ENCODE data around the gene MAPT. TPM values are rescaled to one million over a fixed set of nuclear protein-coding genes. Genes with fewer than 3 reads are reported as not detected.

MAPT gene
- polyA plus RNA-seq, 1 experiment = 0.16 TPM

DNA sequence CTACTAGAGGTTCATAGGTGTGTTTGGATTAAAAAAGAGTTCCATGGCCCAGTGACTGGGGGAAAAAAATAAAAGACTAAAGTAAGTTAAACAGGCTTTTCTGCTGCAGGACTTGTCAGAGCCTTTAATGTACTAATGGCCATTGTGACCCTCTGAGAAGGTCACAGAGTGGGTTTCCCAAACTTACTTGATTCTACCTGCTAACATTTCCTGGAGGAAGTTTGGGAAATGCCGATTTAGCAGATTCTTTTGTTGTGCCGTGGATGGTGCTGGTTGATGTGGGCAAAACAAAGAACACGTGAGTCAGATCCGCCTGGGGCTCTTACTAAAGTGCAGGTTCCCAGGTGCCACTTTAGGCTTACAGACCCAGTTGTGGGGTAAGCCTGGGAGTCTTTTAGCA, 91.1 kb downstream of the MAPT start:
- TF ChIP-seq, protein P1, sequence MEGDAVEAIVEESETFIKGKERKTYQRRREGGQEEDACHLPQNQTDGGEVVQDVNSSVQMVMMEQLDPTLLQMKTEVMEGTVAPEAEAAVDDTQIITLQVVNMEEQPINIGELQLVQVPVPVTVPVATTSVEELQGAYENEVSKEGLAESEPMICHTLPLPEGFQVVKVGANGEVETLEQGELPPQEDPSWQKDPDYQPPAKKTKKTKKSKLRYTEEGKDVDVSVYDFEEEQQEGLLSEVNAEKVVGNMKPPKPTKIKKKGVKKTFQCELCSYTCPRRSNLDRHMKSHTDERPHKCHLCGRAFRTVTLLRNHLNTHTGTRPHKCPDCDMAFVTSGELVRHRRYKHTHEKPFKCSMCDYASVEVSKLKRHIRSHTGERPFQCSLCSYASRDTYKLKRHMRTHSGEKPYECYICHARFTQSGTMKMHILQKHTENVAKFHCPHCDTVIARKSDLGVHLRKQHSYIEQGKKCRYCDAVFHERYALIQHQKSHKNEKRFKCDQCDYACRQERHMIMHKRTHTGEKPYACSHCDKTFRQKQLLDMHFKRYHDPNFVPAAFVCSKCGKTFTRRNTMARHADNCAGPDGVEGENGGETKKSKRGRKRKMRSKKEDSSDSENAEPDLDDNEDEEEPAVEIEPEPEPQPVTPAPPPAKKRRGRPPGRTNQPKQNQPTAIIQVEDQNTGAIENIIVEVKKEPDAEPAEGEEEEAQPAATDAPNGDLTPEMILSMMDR (IDR thresholded peaks at IDR 0.05; ENCODE audit: insufficient read depth, low read depth, low read length) = no peak
- no peak overlapping the region for H3K4me3 ChIP-seq (ENCODE audit: low read depth, low read length)
- CTCF ChIA-PET = interaction anchor here (0.8 kb wide), 1 partner anchor 16 kb away, joined by 3 read pairs; no protein-coding TSS in a partner anchor
- POLR2A ChIA-PET = no interaction called here
- DNase-seq (ENCODE audit: low read depth) = no peak
- H3K27me3 ChIP-seq (ENCODE audit: control insufficient read depth, insufficient read depth, low read length) = no peaks in the 10 kb centered on the region; the same call in none of the 2 replicates
- no peaks in the 10 kb centered on the region for H3K36me3 ChIP-seq (ENCODE audit: control insufficient read depth, insufficient read depth, low read length)

DNA sequence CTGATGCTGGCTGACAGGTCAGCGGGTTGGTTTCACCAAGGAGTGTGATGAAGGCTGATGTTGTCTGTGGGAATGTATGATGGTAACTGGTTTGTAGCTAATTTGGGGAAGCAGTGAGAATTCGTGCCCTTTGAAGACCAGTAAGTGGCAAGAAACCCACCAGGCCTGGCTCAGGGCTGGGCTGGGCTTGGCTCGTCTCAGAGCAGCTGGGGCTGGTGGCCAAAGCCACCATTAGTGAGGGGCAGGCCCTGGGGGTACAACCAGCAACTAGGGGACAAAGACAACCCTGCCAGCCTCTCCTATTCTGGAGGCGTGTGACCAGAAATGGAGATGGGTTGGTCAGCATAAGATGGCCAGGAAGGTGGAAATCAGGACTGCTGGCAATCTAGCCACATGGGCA, 91.7 kb downstream of the MAPT start:
- ChIA-PET CTCF (interaction anchor here (0.8 kb wide), 1 partner anchor 15 kb away, joined by 3 read pairs; no protein-coding TSS in a partner anchor), POLR2A (no interaction called here)
- DNase-seq (ENCODE audit: low read depth) = no peak

DNA sequence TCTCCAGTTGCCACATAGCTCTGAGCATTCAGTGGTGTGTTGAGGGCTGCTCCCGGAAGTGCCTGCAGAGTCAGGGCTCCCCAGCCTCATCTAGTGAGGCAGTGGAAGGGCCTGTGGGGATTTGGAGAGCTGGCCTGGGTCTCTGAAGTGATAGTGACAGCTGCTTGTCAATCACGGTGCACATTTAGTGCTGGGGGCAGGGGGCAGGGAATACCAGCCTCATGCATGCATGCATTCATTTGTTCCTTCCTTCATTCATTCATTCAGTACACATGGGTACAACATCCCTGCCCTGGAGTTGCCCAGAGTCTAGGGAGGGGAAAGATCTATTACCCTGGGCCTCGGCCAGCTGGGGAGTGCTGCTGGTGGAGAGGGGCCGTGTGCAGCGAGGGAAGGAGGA, 93.4 kb downstream of the MAPT start:
- no peak overlapping the region for H3K4me3 ChIP-seq (ENCODE audit: low read depth, low read length)
- no peaks in the 10 kb centered on the region; the same call in none of the 2 replicates for H3K27me3 ChIP-seq (ENCODE audit: control insufficient read depth, insufficient read depth, low read length)
- TF ChIP-seq, protein P1 (IDR thresholded peaks at IDR 0.05; ENCODE audit: insufficient read depth, low read depth, low read length) = no peak
- DNase-seq (ENCODE audit: low read depth) = no peak
- H3K36me3 ChIP-seq (ENCODE audit: control insufficient read depth, insufficient read depth, low read length) = no peaks in the 10 kb centered on the region
- CTCF ChIA-PET = no interaction called here
- POLR2A ChIA-PET = no interaction called here

More for the DNA sequence above, 91.7 kb downstream of the MAPT start:
- Histone ChIP-seq H3K4me3 (ENCODE audit: low read depth, low read length) (no peak overlapping the region), H3K36me3 (ENCODE audit: control insufficient read depth, insufficient read depth, low read length) (no peaks in the 10 kb centered on the region), H3K27me3 (ENCODE audit: control insufficient read depth, insufficient read depth, low read length) (no peaks in the 10 kb centered on the region; the same call in none of the 2 replicates)
- TF ChIP-seq, protein P1 (IDR thresholded peaks at IDR 0.05; ENCODE audit: insufficient read depth, low read depth, low read length) = no peak

DNA sequence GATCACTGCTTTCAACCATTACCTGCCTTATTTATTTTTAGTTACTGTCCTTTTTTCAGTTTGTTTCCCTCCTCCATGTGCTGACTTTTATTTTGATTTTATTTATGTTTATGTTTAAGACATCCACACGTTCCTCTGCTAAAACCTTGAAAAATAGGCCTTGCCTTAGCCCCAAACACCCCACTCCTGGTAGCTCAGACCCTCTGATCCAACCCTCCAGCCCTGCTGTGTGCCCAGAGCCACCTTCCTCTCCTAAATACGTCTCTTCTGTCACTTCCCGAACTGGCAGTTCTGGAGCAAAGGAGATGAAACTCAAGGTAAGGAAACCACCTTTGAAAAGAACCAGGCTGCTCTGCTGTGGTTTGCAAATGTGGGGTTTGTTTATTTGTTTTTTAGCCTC, 95.4 kb downstream of the MAPT start:
- TF ChIP-seq, protein P1 (IDR thresholded peaks at IDR 0.05; ENCODE audit: insufficient read depth, low read depth, low read length) = no peak
- ChIA-PET CTCF (interaction anchor here (1.3 to 1.4 kb wide), 2 partner anchors 8 to 10 kb away, joined by 3 to 4 read pairs; no protein-coding TSS in a partner anchor), POLR2A (no interaction called here)
- no peak overlapping the region for H3K4me3 ChIP-seq (ENCODE audit: low read depth, low read length)
- no peaks in the 10 kb centered on the region; the same call in 1 of the 2 replicates for H3K27me3 ChIP-seq (ENCODE audit: control insufficient read depth, insufficient read depth, low read length)
- no peaks in the 10 kb centered on the region for H3K36me3 ChIP-seq (ENCODE audit: control insufficient read depth, insufficient read depth, low read length)
- DNase-seq (ENCODE audit: low read depth) = no peak

DNA sequence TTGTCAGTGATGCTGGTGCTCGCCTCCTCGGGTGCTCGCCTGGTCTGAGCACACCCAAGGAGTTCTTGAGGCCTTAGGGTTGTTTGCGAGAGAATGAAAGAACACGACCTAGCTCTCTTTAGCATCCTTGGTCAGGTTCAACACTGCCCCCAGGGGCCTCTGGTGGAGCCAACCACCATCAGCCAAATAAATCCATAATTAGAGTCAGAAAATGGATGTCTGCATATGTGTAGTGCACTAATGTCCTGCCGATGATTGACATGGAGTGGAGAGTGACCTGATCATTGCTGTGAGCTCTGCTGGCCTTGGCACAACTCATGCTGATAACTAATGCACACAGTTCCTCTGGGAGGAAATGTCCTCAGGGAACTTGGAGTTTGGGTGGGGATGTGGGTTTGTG, 96.5 kb downstream of the MAPT start:
- no peaks in the 10 kb centered on the region for H3K36me3 ChIP-seq (ENCODE audit: control insufficient read depth, insufficient read depth, low read length)
- H3K4me3 ChIP-seq (ENCODE audit: low read depth, low read length) = no peak overlapping the region
- TF ChIP-seq, protein P1 (IDR thresholded peaks at IDR 0.05; ENCODE audit: insufficient read depth, low read depth, low read length) = no peak
- CTCF ChIA-PET = interaction anchor here (2.6 kb wide), 1 partner anchor 12 kb away, joined by 20 read pairs; no protein-coding TSS in a partner anchor
- POLR2A ChIA-PET = no interaction called here
- no peaks in the 10 kb centered on the region for H3K27me3 ChIP-seq (ENCODE audit: control insufficient read depth, insufficient read depth, low read length)
- DNase-seq (ENCODE audit: low read depth) = no peak
